GM18508 (cell line): Measurements from ENCODE around the gene HTR3A.

Experiments used
- ATAC-seq: cut with Tn5 transposase; IDR thresholded peaks from one replicate; pipeline ENCODE4 v1.9.1; 2021; ENCODE audit warnings: moderate number of reproducible peaks; ENCODE audit not compliant: insufficient read depth, unreplicated experiment

The HTR3A gene

GRCh38 chr11:113977071-113977490 lies 2.2 kb downstream of the HTR3A start:
- ATAC-seq: no peak

GRCh38 chr11:113977701-113978100 lies 2.8 kb downstream of the HTR3A start:
- no peak for ATAC-seq

GRCh38 chr11:113979431-113979830 lies 4.5 kb downstream of the HTR3A start:
- ATAC-seq: no peak

GRCh38 chr11:113980785-113981184 lies 5.9 kb downstream of the HTR3A start:
- no peak for ATAC-seq

- no peak for ATAC-seq
Measured at GRCh38 chr11:113982306-113982705, 7.4 kb downstream of the HTR3A start.

- ATAC-seq: no peak
Measured at GRCh38 chr11:113984781-113985180, 9.9 kb downstream of the HTR3A start.

GRCh38 chr11:113985906-113986305 lies 11.0 kb downstream of the HTR3A start:
- ATAC-seq: no peak

GRCh38 chr11:113986351-113987140 lies 11.6 kb downstream of the HTR3A start:
- ATAC-seq: no peak

GRCh38 chr11:113989381-113989780 lies 14.5 kb downstream of the HTR3A start:
- ATAC-seq: no peak

GRCh38 chr11:113989916-113990315 lies 15.0 kb downstream of the HTR3A start:
- ATAC-seq: no peak

GRCh38 chr11:113991170-113991569 lies 16.3 kb downstream of the HTR3A start:
- ATAC-seq: no peak

- ATAC-seq: no peak
Measured at GRCh38 chr11:113991718-113992458, 17.0 kb downstream of the HTR3A start.

GRCh38 chr11:113992459-113993110 lies 17.7 kb downstream of the HTR3A start:
- ATAC-seq: no peak

- no peak for ATAC-seq
Measured at GRCh38 chr11:113994077-113994954, 19.4 kb downstream of the HTR3A start.

- ATAC-seq: no peak
Measured at GRCh38 chr11:113997473-113997872, 22.6 kb downstream of the HTR3A start.

GRCh38 chr11:113998574-113998973 lies 23.7 kb downstream of the HTR3A start:
- no peak for ATAC-seq

- no peak for ATAC-seq
Measured at GRCh38 chr11:114000526-114000925, 25.6 kb downstream of the HTR3A start.

GRCh38 chr11:114001416-114001815 lies 26.5 kb downstream of the HTR3A start:
- no peak for ATAC-seq

- ATAC-seq: no peak
Measured at GRCh38 chr11:114008331-114008730, 33.4 kb downstream of the HTR3A start.

- no peak for ATAC-seq
Measured at GRCh38 chr11:114010931-114011330, 36.0 kb downstream of the HTR3A start.
